AG04449 (cell line): ENCODE results near the gene CLCN4.

Experiments
- CTCF ChIA-PET: fragments of 350-600 bp; formaldehyde crosslinking; extraction: SDS; loops from one replicate; lab custom pipeline; 2021; ENCODE audit warnings: antibody characterized with exemption; lab: Yijun Ruan, JAX
- POLR2A ChIA-PET: fragments of 400-600, 350-600 bp; formaldehyde crosslinking; extraction: SDS; loops from one replicate; lab custom pipeline; 2020; ENCODE audit warnings: antibody characterized with exemption, inconsistent platforms; lab: Yijun Ruan, JAX
- DNase-seq: peaks from one replicate; pipeline ENCODE4 v3.0.0-alpha.2; 2010; ENCODE audit warnings: low read depth, low spot score
- H3K4me3 ChIP-seq: 2 replicates; pipeline ENCODE4 v1.5.1; 2011; ENCODE audit warnings: low read depth, mild to moderate bottlenecking, control low read depth, low read length
- CTCF ChIP-seq: IDR thresholded peaks from one replicate; pipeline ENCODE4 v1.5.1; 2011; ENCODE audit warnings: mild to moderate bottlenecking, moderate library complexity, low read length, control low read depth, inconsistent platforms; ENCODE audit not compliant: insufficient read depth; ENCODE audit errors: missing control alignments

The CLCN4 gene

GRCh38 chrX:10156199-10157031 is at the start of gene CLCN4:
Gene CLCN4, plus strand, starts transcription at chrX:10156975. Its CDS starts 28,058 bp downstream, at chrX:10185033.
- ChIA-PET CTCF (interaction anchor here (1.0 kb wide), 1 partner anchor 36 kb away, joined by 5 read pairs; no protein-coding TSS in a partner anchor), POLR2A (no interaction called here)
- TF ChIP-seq CTCF: no peak
- H3K4me3 ChIP-seq: no peak within 1 kb of the TSS
- DNase-seq: no peak

DNA sequence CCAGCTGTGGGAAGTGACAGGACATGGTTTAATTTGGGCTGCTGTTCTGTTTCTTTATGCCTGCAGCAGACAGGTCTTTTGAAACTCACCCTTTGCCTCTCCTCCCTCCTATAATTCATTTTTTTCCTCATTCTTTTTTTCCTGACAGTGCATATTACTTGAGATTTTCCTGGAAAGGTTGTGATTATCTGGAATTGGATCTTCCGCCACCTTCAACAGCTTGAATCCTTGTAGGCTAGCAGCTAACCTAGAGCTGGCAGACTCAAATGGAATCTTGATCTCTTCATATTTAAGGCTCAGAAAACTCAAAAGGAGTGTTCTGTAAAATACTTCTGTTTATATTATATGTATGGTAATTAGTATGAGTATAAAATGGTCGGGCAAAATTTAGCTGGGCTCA is 49.3 kb upstream of the CLCN4 start:
- ChIA-PET POLR2A (no interaction called here), CTCF (interaction anchor here (7.6 kb wide), 1 partner anchor 12 kb away, joined by 60 read pairs; no protein-coding TSS in a partner anchor)
- H3K4me3 ChIP-seq: no peak overlapping the region
- no peak for TF ChIP-seq CTCF
- no peak for DNase-seq

- CTCF ChIA-PET: interaction anchor here (7.6 kb wide), 1 partner anchor 11 kb away, joined by 60 read pairs; no protein-coding TSS in a partner anchor
- H3K4me3 ChIP-seq: no peak overlapping the region
- POLR2A ChIA-PET: no interaction called here
- TF ChIP-seq CTCF: no peak
- no peak for DNase-seq
Measured at GRCh38 chrX:10108288-10108687, 48.5 kb upstream of the CLCN4 start.

DNA sequence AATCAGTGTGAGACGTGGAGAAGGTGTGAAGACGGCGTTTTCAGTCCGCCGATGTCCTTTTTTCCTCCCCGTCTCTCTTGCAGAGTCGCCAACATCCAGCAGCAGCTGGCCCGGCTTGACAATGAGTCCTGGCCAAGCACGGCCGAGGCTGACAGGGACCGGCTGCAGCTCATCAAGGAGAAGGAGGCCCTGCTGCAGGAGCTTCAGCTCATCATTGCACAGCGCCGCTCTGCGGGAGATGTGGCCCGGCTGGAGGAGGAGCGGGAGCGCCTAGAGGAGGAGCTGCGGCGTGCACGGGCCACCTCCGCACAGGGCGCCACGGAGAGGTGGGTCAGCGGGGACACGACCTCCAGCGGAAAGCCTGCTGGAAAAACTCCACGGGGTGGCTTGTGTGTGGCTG is 47.1 kb upstream of the CLCN4 start:
- no peak for TF ChIP-seq CTCF
- no peak overlapping the region for H3K4me3 ChIP-seq
- ChIA-PET CTCF (interaction anchor here (1.4 to 7.6 kb wide), 2 partner anchors 10 to 114 kb away, joined by 3 to 60 read pairs; no protein-coding TSS in a partner anchor), POLR2A (no interaction called here)
- DNase-seq: no peak

DNA sequence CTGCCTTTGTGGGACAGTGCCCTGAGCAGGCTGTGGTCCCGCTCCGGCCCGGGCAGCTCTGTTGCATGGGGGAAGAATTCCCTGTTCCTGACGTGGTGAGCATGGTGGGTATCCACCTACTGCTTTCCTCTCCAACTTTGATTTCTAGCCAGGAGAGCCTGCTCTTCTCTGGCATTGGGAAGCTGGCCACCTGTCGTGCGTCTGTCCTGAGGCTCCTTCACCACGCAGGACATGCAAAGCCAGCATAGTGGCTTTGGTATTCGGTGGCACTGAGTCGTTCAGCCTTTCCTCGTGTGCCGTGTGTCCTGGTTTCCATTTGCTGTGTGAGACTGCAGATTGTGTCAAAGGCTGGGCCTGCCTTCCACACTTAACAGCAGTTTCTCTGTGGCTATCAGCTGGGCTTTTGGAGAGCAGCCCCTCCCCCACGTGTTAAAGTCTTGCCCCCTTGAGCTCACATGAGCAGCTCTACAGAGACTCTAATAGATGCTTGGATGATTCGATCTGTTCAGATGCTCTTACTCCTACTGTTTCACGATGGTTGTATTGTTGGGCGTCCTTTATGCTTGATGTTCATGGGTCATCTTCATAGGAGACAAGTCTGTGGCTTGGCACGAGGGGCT is 46.3 kb upstream of the CLCN4 start:
- ChIA-PET POLR2A (no interaction called here), CTCF (interaction anchor here (0.6 to 7.6 kb wide), 4 partner anchors 9 to 115 kb away, joined by 3 to 60 read pairs (median 4); no protein-coding TSS in a partner anchor)
- no peak for DNase-seq
- H3K4me3 ChIP-seq: no peak overlapping the region
- no peak for TF ChIP-seq CTCF

- DNase-seq: no peak
- ChIA-PET POLR2A (no interaction called here), CTCF (interaction anchor here (0.6 to 7.6 kb wide), 3 partner anchors 9 to 116 kb away, joined by 3 to 60 read pairs (median 4); no protein-coding TSS in a partner anchor)
- no peak overlapping the region for H3K4me3 ChIP-seq
- no peak for TF ChIP-seq CTCF
Measured at GRCh38 chrX:10110984-10111363, 45.8 kb upstream of the CLCN4 start.
